Esophagus mucosa (tissue), 1 donor: Measurements from ENCODE around the gene IER3IP1. TPM values are rescaled to one million over a fixed set of nuclear protein-coding genes. Genes with fewer than 3 reads are reported as not detected.

Experiments
- total RNA-seq: library from RNA; stranded (reverse); gene quantifications from one replicate; pipeline ENCODE4 v1.2.4, GENCODE V29; 2023
- donor health status: DM: yes; HTN: yes; CAD: no.

Gene IER3IP1
- total RNA-seq, 1 donor from 2014 or later = 7.1 TPM

Other genes with a start within 250 kb of the IER3IP1 start
- gene ELOA2, start 140.7 kb downstream of the IER3IP1 start, total RNA-seq = not detected
- gene HDHD2, start 25.9 kb downstream of the IER3IP1 start, total RNA-seq = 28.5 TPM
- not detected for gene SKOR2, start 75.3 kb upstream of the IER3IP1 start, total RNA-seq